Gastrocnemius medialis (tissue), 4 donors: ENCODE measurements around the gene TNIP3. TPM values are rescaled to one million over a fixed set of nuclear protein-coding genes. Genes with fewer than 3 reads are reported as not detected.

Source experiments
- ATAC-seq, 2 donors: fragments of 150-250 bp; one replicate each; pipeline ENCODE4 v1.9.1; 2016
- DNase-seq, 2 donors: peaks; one replicate each; pipeline ENCODE4 v3.0.0-alpha.2; 2019
- H3K27ac ChIP-seq, 4 donors: fragments of 200-600 bp; sonication (generic); 1 replicate in 1 of 4; 2 replicates in 3 of 4; pipeline ENCODE4 v1.5.1; 2016 to 2018; ENCODE audit warnings: mild to moderate bottlenecking in 2 of 4, moderate library complexity in 1 of 4
- H3K27me3 ChIP-seq, 3 donors: fragments of 200-600 bp; sonication (generic) in 2 of 3; 1 replicate in 1 of 3; 2 replicates in 2 of 3; pipeline versions ENCODE4 v1.5.1 to v1.6.0; 2016 to 2019; ENCODE audit warnings: mild to moderate bottlenecking in 1 of 3, moderate library complexity in 1 of 3
- H3K36me3 ChIP-seq, 2 donors: fragments of 200-600 bp; sonication (generic) in 1 of 2; one replicate each; pipeline ENCODE4 v1.5.1; 2017 to 2018
- H3K4me1 ChIP-seq, 2 donors: fragments of 200-600 bp; sonication (generic) in 1 of 2; one replicate each; pipeline ENCODE4 v1.5.1; 2016 to 2017; ENCODE audit warnings: mild to moderate bottlenecking in 2 of 2
- H3K4me3 ChIP-seq, 4 donors: fragments of 200-600 bp; sonication (generic) in 3 of 4; 1 replicate in 1 of 4; 2 replicates in 3 of 4; pipeline ENCODE4 v1.5.1; 2016 to 2019; ENCODE audit warnings: mild to moderate bottlenecking in 2 of 4
- H3K9me3 ChIP-seq, 3 donors: fragments of 200-600 bp; sonication (generic) in 2 of 3; 1 replicate in 1 of 3; 2 replicates in 2 of 3; pipeline ENCODE4 v1.5.1; 2016 to 2019
- POLR2A ChIP-seq, 2 donors: fragments of 450-650 bp; IDR thresholded peaks; one replicate each; pipeline ENCODE4 v1.6.1; 2017; ENCODE audit warnings: antibody characterized with exemption in 2 of 2, mild to moderate bottlenecking in 2 of 2, moderate library complexity in 2 of 2
- in situ Hi-C, 4 donors: fragments of 200-750 bp; cut with MboI; loops; one replicate each; pipeline versions ENCODE4 v1.15.0 to v1.8.0; 2017; ENCODE audit warnings: low sequenced_read_pairs in 4 of 4
- intact Hi-C: fragments of 100-400 bp; cut with DNase I; formaldehyde crosslinking; loops from one replicate; pipeline ENCODE4 v1.15.1; 2023; ENCODE audit warnings: low total_unique reads
- total RNA-seq, 4 donors: library from RNA; depleted of rRNA; stranded (reverse); fragments of >200 nt; gene quantifications; one replicate each; pipeline versions ENCODE4 v1.1.0 to v1.2.3, GENCODE V29; 2016
- TF ChIP-seq, protein P1 (sequence below), 5 experiments: fragments of 450-650 bp in 3 of 5; fragments of 200-600 bp in 2 of 5; sonication (generic) in 2 of 5; IDR thresholded peaks in 4 of 5; conservative IDR thresholded peaks in 1 of 5; 1 replicate in 4 of 5; 2 replicates in 1 of 5; pipeline ENCODE4 v1.5.1; 2016 to 2019; ENCODE audit warnings: antibody characterized with exemption in 5 of 5, mild to moderate bottlenecking in 3 of 5, moderate library complexity in 3 of 5

The TNIP3 gene
- total RNA-seq, 4 donors from 2014 or later, result not detected

DNA sequence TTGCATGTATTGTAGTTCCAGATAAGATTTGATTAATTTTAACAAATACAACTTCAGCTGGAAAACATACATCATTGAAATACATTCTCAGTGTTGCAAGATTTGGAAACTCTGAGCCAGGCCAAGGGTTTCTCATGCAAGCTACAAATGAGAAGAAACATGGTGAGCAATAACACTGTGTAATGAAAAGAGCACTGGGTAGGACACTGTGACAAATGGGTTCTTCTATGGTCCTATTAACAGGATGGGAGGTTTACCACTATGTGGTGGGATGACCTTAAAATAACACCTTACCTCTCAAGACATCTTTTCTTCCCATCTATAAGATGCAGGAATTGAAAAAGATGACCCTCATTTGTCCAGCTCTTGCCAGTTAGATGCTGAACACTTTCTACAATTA lies 72.2 kb downstream of the TNIP3 start:
- Histone ChIP-seq H3K27ac (no peak overlapping the region), H3K4me1 (no peaks in the 10 kb centered on the region), H3K4me3 (no peak overlapping the region), H3K9me3 (no peaks in the 10 kb centered on the region), H3K27me3 (no peaks in the 10 kb centered on the region), H3K36me3 (no peaks in the 10 kb centered on the region)
- no peak for ATAC-seq
- TF ChIP-seq, protein P1, sequence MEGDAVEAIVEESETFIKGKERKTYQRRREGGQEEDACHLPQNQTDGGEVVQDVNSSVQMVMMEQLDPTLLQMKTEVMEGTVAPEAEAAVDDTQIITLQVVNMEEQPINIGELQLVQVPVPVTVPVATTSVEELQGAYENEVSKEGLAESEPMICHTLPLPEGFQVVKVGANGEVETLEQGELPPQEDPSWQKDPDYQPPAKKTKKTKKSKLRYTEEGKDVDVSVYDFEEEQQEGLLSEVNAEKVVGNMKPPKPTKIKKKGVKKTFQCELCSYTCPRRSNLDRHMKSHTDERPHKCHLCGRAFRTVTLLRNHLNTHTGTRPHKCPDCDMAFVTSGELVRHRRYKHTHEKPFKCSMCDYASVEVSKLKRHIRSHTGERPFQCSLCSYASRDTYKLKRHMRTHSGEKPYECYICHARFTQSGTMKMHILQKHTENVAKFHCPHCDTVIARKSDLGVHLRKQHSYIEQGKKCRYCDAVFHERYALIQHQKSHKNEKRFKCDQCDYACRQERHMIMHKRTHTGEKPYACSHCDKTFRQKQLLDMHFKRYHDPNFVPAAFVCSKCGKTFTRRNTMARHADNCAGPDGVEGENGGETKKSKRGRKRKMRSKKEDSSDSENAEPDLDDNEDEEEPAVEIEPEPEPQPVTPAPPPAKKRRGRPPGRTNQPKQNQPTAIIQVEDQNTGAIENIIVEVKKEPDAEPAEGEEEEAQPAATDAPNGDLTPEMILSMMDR (IDR thresholded peaks at IDR 0.05 in 4 of 5, conservative IDR thresholded peaks at IDR 0.05 in 1 of 5), result no peak
- no peak for TF ChIP-seq POLR2A (IDR thresholded peaks at IDR 0.05)
- DNase-seq, result no peak
- in situ Hi-C loops (no loop called here), intact Hi-C loops (loop anchor here (10.0 kb wide), 1 partner anchor 67 kb away; no protein-coding TSS in a partner anchor)

DNA sequence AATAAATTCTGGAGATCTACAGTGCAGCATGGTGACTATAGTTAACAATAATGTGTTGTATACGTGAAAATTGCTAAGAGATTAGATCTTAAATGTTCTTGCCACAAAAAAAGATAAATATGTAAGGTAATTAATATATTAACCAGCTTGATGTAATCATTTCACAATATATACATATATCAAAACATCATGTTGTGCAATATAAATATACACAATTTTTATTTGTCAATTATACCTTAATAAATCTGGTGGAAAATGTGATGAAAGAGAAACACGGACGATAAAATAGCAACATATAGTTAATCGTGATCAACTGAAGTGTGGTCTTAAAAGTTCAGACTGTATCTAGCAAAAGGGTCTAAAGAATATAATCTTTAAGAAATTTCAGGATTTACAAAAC lies 75.3 kb downstream of the TNIP3 start:
- ATAC-seq (no peak), DNase-seq (no peak)
- in situ Hi-C loops (no loop called here), intact Hi-C loops (no loop called here)
- no peak overlapping the region for H3K27ac ChIP-seq
- no peaks in the 10 kb centered on the region for H3K27me3 ChIP-seq
- H3K9me3 ChIP-seq, result no peaks in the 10 kb centered on the region
- no peaks in the 10 kb centered on the region for H3K36me3 ChIP-seq
- H3K4me1 ChIP-seq, result no peaks in the 10 kb centered on the region
- H3K4me3 ChIP-seq, result no peak overlapping the region
- TF ChIP-seq, protein P1 (IDR thresholded peaks at IDR 0.05 in 4 of 5, conservative IDR thresholded peaks at IDR 0.05 in 1 of 5), result no peak
- TF ChIP-seq POLR2A (IDR thresholded peaks at IDR 0.05), result no peak

Other genes starting within 250 kb of the TNIP3 start
- 1 to 10 TPM; 1.3 to 2.3 (median 1.6) TPM for gene PRDM5, start 241.6 kb downstream of the TNIP3 start, total RNA-seq
- gene NDNF, start 91.8 kb downstream of the TNIP3 start, total RNA-seq, result 1 to 10 TPM; 2.6 to 8.1 (median 4.5) TPM
- not detected for gene QRFPR, start 216.7 kb upstream of the TNIP3 start, total RNA-seq